ENCODE results near the gene PPARG.

DNA sequence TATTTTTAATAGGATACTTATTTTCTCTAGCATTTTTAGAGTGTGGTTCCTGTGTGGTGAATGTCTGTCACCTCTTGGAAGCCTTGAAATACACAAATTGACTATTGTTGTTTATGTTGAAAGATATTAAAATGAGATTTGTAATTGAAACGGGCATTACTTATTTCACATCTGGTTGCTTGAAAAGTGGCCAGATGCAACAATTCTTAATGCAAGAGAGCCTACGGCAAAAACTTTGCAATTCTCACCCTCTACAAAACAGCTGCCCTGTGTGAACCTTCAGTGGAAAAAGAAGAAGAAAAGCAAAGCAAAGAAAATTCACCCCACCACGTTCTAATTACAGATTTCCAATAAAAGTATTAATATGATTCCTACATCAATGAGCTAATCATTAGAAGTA, 46.6 kb downstream of the PPARG start:
- TF ChIP-seq CTCF (IDR thresholded peaks at IDR 0.05) (no peak), EP300 (IDR thresholded peaks at IDR 0.05) (no peak), POLR2AphosphoS5 (IDR thresholded peaks at IDR 0.05) (no peak), POLR2A (IDR thresholded peaks at IDR 0.05) (no peak)

All from upper lobe of left lung (tissue), 4 donors.